ENCODE results near the gene SCP2.

DNA sequence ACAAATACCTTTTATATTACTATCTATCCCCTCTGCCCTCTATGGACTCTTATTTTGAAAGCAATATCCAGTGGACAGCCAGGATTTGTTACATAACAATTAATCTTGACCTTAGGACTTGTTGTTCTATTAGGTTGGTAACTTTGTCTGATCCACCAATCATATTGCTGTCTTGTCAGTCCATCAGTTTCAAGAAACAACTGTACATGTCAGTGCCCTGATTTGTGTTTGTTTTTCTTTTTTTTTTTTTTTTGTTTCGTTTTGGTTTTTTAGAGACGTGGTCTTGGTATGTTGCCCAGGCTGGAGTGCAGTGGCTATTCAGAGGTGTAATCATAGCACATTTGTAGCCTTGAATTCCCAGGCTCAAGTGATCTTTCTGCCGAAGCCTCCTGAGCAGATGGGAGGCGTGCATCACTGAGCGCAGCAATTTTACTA lies 1.5 kb upstream of the SCP2 start:
- TF ChIP-seq CTCF (tag by site-specific recombination; IDR thresholded peaks at IDR 0.05), result no peak
- TF ChIP-seq, protein P1, sequence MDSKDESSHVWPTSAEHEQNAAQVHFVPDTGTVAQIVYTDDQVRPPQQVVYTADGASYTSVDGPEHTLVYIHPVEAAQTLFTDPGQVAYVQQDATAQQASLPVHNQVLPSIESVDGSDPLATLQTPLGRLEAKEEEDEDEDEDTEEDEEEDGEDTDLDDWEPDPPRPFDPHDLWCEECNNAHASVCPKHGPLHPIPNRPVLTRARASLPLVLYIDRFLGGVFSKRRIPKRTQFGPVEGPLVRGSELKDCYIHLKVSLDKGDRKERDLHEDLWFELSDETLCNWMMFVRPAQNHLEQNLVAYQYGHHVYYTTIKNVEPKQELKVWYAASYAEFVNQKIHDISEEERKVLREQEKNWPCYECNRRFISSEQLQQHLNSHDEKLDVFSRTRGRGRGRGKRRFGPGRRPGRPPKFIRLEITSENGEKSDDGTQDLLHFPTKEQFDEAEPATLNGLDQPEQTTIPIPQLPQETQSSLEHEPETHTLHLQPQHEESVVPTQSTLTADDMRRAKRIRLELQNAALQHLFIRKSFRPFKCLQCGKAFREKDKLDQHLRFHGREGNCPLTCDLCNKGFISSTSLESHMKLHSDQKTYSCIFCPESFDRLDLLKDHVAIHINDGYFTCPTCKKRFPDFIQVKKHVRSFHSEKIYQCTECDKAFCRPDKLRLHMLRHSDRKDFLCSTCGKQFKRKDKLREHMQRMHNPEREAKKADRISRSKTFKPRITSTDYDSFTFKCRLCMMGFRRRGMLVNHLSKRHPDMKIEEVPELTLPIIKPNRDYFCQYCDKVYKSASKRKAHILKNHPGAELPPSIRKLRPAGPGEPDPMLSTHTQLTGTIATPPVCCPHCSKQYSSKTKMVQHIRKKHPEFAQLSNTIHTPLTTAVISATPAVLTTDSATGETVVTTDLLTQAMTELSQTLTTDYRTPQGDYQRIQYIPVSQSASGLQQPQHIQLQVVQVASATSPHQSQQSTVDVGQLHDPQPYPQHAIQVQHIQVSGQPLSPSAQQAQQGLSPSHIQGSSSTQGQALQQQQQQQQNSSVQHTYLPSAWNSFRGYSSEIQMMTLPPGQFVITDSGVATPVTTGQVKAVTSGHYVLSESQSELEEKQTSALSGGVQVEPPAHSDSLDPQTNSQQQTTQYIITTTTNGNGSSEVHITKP (tag by site-specific recombination; IDR thresholded peaks at IDR 0.05), result no peak
- TF ChIP-seq, protein P2, sequence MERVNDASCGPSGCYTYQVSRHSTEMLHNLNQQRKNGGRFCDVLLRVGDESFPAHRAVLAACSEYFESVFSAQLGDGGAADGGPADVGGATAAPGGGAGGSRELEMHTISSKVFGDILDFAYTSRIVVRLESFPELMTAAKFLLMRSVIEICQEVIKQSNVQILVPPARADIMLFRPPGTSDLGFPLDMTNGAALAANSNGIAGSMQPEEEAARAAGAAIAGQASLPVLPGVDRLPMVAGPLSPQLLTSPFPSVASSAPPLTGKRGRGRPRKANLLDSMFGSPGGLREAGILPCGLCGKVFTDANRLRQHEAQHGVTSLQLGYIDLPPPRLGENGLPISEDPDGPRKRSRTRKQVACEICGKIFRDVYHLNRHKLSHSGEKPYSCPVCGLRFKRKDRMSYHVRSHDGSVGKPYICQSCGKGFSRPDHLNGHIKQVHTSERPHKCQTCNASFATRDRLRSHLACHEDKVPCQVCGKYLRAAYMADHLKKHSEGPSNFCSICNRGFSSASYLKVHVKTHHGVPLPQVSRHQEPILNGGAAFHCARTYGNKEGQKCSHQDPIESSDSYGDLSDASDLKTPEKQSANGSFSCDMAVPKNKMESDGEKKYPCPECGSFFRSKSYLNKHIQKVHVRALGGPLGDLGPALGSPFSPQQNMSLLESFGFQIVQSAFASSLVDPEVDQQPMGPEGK (tag by site-specific recombination; IDR thresholded peaks at IDR 0.05), result no peak
- TF ChIP-seq MYNN (tag by site-specific recombination; IDR thresholded peaks at IDR 0.05; ENCODE audit: borderline replicate concordance), result peak; percentile 96
